Activated naive CD8-positive, alpha-beta T cell treated with anti-CD3 and anti-CD28 coated beads, Interleukin-2, amount 10 ng/mL, durations not matched to agents 7 days and 5 days (primary cell): ENCODE results near the gene PHF2. TPM values are rescaled to one million over a fixed set of nuclear protein-coding genes. Genes with fewer than 3 reads are reported as not detected.
"Not testable (repeated sequence)": the region's sequence is repeated elsewhere in the genome, so short reads cannot be mapped to it uniquely, and the experiment has no call there.

Experiments used
- ATAC-seq: fragments of 150-1000 bp; cut with Tn5 transposase; one replicate; pipeline ENCODE4 v1.10.0; 2021; ENCODE audit warnings: low read depth, moderate library complexity
- POLR2A ChIA-PET: fragments of 350-600 bp; sonication (Branson Sonifier 250); formaldehyde crosslinking; loops from one replicate; lab custom pipeline; 2021; ENCODE audit warnings: antibody characterized with exemption; lab: Charles Lee
- DNase-seq: peaks from one replicate; pipeline ENCODE4 v3.0.0; 2021
- H3K27ac Mint-ChIP-seq: one replicate; pipeline ENCODE4 v1.8.0; 2022; ENCODE audit warnings: mild to moderate bottlenecking, mixed read lengths
- H3K27me3 Mint-ChIP-seq: one replicate; pipeline ENCODE4 v1.8.0; 2022; ENCODE audit warnings: mild to moderate bottlenecking, moderate library complexity, mixed read lengths
- H3K36me3 Mint-ChIP-seq: one replicate; pipeline ENCODE4 v1.8.0; 2021; ENCODE audit warnings: mild to moderate bottlenecking, mixed read lengths
- H3K4me1 Mint-ChIP-seq: one replicate; pipeline ENCODE4 v1.8.0; 2021; ENCODE audit warnings: mixed read lengths
- H3K4me3 Mint-ChIP-seq: one replicate; pipeline ENCODE4 v1.8.0; 2022; ENCODE audit warnings: mild to moderate bottlenecking, moderate library complexity, mixed read lengths
- H3K9me3 Mint-ChIP-seq: one replicate; pipeline ENCODE4 v1.8.0; 2021; ENCODE audit warnings: mixed read lengths
- total RNA-seq, 2 experiments: library from RNA; stranded (reverse); gene quantifications; one replicate each; pipeline ENCODE4 v1.2.3, GENCODE V29; 2021

The PHF2 gene
- total RNA-seq, 2 experiments from 2014 or later: 27.9 to 29.5 TPM

- H3K4me3 Mint-ChIP-seq: no peak overlapping the region
- H3K4me1 Mint-ChIP-seq: no peaks in the 10 kb centered on the region
- POLR2A ChIA-PET: no interaction called here
- H3K27ac Mint-ChIP-seq: no peak overlapping the region
- H3K36me3 Mint-ChIP-seq: peaks cover 8% of the 10 kb centered on the region
- H3K9me3 Mint-ChIP-seq: no peaks in the 10 kb centered on the region
- ATAC-seq (no peak), DNase-seq (no peak)
- H3K27me3 Mint-ChIP-seq: no peaks in the 10 kb centered on the region
Observed at GRCh38 chr9:93662016-93662638, 85.7 kb downstream of the PHF2 start.

- DNase-seq (peak; percentile 10), ATAC-seq (no peak)
- Mint-ChIP-seq H3K27ac (no peak overlapping the region), H3K4me3 (no peak overlapping the region), H3K27me3 (no peaks in the 10 kb centered on the region), H3K36me3 (peaks cover 8% of the 10 kb centered on the region), H3K9me3 (no peaks in the 10 kb centered on the region), H3K4me1 (no peaks in the 10 kb centered on the region)
- POLR2A ChIA-PET: no interaction called here
Observed at GRCh38 chr9:93662952-93663572, 86.7 kb downstream of the PHF2 start.

- ATAC-seq (no peak), DNase-seq (peak; percentile 11)
- Mint-ChIP-seq H3K4me3 (no peak overlapping the region), H3K27me3 (no peaks in the 10 kb centered on the region), H3K36me3 (peaks cover 8% of the 10 kb centered on the region), H3K4me1 (no peaks in the 10 kb centered on the region), H3K27ac (no peak overlapping the region), H3K9me3 (no peaks in the 10 kb centered on the region)
- POLR2A ChIA-PET: no interaction called here
Observed at GRCh38 chr9:93663877-93664548, 87.6 kb downstream of the PHF2 start.

- peak; percentile 8 for DNase-seq
Observed at GRCh38 chr9:93664549-93665120, 88.3 kb downstream of the PHF2 start.

GRCh38 chr9:93665128-93665636, 88.8 kb downstream of the PHF2 start:
- H3K9me3 Mint-ChIP-seq: no peaks in the 10 kb centered on the region
- H3K27me3 Mint-ChIP-seq: no peaks in the 10 kb centered on the region
- H3K27ac Mint-ChIP-seq: no peak overlapping the region
- ATAC-seq (no peak), DNase-seq (peak; percentile 14)
- no peaks in the 10 kb centered on the region for H3K4me1 Mint-ChIP-seq
- no peak overlapping the region for H3K4me3 Mint-ChIP-seq
- POLR2A ChIA-PET: no interaction called here
- H3K36me3 Mint-ChIP-seq: peaks cover 3% of the 10 kb centered on the region

More at GRCh38 chr9:93664549-93665120, 88.3 kb downstream of the PHF2 start:
- Mint-ChIP-seq H3K4me1 (no peaks in the 10 kb centered on the region), H3K36me3 (peaks cover 7% of the 10 kb centered on the region), H3K4me3 (no peak overlapping the region), H3K27ac (no peak overlapping the region), H3K27me3 (no peaks in the 10 kb centered on the region), H3K9me3 (no peaks in the 10 kb centered on the region)
- POLR2A ChIA-PET: no interaction called here
- ATAC-seq: no peak

GRCh38 chr9:93665637-93666438, 89.5 kb downstream of the PHF2 start:
- ATAC-seq (no peak), DNase-seq (peak; percentile 12)
- Mint-ChIP-seq H3K4me1 (no peaks in the 10 kb centered on the region), H3K36me3 (peaks cover 3% of the 10 kb centered on the region), H3K9me3 (no peaks in the 10 kb centered on the region), H3K27me3 (no peaks in the 10 kb centered on the region), H3K27ac (no peak overlapping the region), H3K4me3 (no peak overlapping the region)
- POLR2A ChIA-PET: no interaction called here

- POLR2A ChIA-PET, H3K4me1 Mint-ChIP-seq, DNase-seq, H3K36me3 Mint-ChIP-seq, H3K4me3 Mint-ChIP-seq, ATAC-seq, H3K27ac Mint-ChIP-seq, H3K9me3 Mint-ChIP-seq, H3K27me3 Mint-ChIP-seq: not testable (repeated sequence)
Observed at GRCh38 chr9:93666439-93666784, 90.0 kb downstream of the PHF2 start.

- POLR2A ChIA-PET: no interaction called here
- Mint-ChIP-seq H3K4me1 (no peaks in the 10 kb centered on the region), H3K36me3 (peaks cover 3% of the 10 kb centered on the region), H3K4me3 (no peak overlapping the region), H3K9me3 (no peaks in the 10 kb centered on the region), H3K27me3 (no peaks in the 10 kb centered on the region), H3K27ac (no peak overlapping the region)
- ATAC-seq (no peak), DNase-seq (peak; percentile 26)
Observed at GRCh38 chr9:93667006-93667405, 90.6 kb downstream of the PHF2 start.

GRCh38 chr9:93667627-93668026, 91.2 kb downstream of the PHF2 start:
- POLR2A ChIA-PET: no interaction called here
- no peaks in the 10 kb centered on the region for H3K4me1 Mint-ChIP-seq
- H3K27me3 Mint-ChIP-seq: no peaks in the 10 kb centered on the region
- H3K4me3 Mint-ChIP-seq: no peak overlapping the region
- H3K36me3 Mint-ChIP-seq: peaks cover 6% of the 10 kb centered on the region
- peak; percentile 16 for DNase-seq
- no peak for ATAC-seq
- no peaks in the 10 kb centered on the region for H3K9me3 Mint-ChIP-seq
- H3K27ac Mint-ChIP-seq: no peak overlapping the region

GRCh38 chr9:93668261-93668871, 92.0 kb downstream of the PHF2 start:
- Mint-ChIP-seq H3K27me3 (no peaks in the 10 kb centered on the region), H3K9me3 (no peaks in the 10 kb centered on the region), H3K36me3 (peaks cover 10% of the 10 kb centered on the region), H3K27ac (no peak overlapping the region), H3K4me3 (no peak overlapping the region), H3K4me1 (no peaks in the 10 kb centered on the region)
- POLR2A ChIA-PET: no interaction called here
- ATAC-seq (no peak), DNase-seq (peak; percentile 18)

- Mint-ChIP-seq H3K36me3 (peaks cover 12% of the 10 kb centered on the region), H3K9me3 (no peaks in the 10 kb centered on the region), H3K4me3 (no peak overlapping the region), H3K4me1 (no peaks in the 10 kb centered on the region), H3K27ac (no peak overlapping the region), H3K27me3 (no peaks in the 10 kb centered on the region)
- ATAC-seq (no peak), DNase-seq (peak; percentile 24)
- POLR2A ChIA-PET: no interaction called here
Observed at GRCh38 chr9:93669116-93669957, 93.0 kb downstream of the PHF2 start.

- H3K27me3 Mint-ChIP-seq: no peaks in the 10 kb centered on the region
- POLR2A ChIA-PET: no interaction called here
- H3K9me3 Mint-ChIP-seq: no peaks in the 10 kb centered on the region
- H3K36me3 Mint-ChIP-seq: peaks cover 12% of the 10 kb centered on the region
- no peak overlapping the region for H3K27ac Mint-ChIP-seq
- no peaks in the 10 kb centered on the region for H3K4me1 Mint-ChIP-seq
- DNase-seq: no peak
- H3K4me3 Mint-ChIP-seq: no peak overlapping the region
- no peak for ATAC-seq
Observed at GRCh38 chr9:93669958-93670207, 93.5 kb downstream of the PHF2 start.
